Measurements from ENCODE around the gene ACAT1.
A peak's percentile ranks its signal among the peaks of the same experiment; 100 is the strongest.
"Not testable (repeated sequence)": the region's sequence is repeated elsewhere in the genome, so short reads cannot be mapped to it uniquely, and the experiment has no call there.

ACAT1 gene

DNA sequence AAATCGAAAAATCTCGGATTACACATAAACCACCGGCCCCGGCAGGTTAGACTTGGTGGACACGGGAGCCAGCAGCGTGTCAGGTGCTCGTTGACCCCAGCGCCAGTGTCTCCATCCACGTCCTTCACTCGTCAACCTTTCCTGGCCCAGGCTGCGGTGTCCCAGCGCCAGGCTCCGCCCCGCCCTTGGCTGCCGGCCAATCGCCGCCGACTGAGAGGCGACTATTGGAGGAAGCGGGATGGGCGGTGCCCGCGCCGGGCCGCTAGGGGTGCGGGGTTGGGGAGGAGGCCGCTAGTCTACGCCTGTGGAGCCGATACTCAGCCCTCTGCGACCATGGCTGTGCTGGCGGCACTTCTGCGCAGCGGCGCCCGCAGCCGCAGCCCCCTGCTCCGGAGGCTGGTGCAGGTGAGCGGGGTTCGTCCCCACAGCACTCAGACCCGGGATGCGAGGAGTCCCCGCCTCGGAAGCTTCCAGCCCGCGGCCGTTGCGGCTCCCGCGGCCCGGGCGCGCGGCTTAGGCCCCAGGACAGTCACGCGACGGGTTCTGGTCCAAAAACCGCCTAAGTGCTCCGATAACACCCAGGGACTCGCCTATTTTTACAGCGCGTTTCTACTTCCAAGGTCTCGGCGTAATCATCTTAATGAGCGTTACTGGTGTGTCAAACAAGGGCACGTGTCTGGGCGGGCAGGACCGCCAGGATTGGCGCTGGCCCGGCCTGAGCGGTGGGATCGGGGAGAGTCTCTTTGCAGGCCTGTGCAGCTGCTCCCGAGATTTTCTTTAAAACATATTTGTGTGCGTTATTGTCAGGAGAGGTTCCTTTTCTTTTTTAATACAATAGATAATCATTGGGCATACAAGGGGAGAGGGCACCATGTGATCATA lies at the start of gene ACAT1:
Gene ACAT1 (plus strand): TSS at position 294 of the 882 bp plus-strand sequence. CDS start 40 bp downstream, at position 334.
- peak; percentile 98 for DNase-seq

DNA sequence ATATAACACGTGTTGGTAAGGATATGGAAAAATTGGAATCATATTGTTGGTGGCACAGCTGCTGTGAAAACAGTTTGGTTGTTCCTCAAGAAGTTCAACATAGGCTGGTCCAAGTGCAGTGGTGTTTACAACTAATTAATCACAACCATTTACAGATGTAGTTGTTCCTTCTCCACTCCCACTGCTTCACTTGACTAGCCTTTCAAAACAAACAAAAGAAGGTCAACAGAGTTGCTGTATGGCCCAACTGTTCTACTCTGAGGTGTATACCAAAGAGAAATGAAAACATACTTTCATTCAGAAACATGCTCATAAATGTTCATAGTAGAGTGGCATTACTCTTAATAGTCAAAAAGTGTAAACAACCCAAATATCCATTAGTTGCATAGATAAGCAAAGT lies 36.6 kb upstream of the ACAT1 start:
- DNase-seq = no peak

DNA sequence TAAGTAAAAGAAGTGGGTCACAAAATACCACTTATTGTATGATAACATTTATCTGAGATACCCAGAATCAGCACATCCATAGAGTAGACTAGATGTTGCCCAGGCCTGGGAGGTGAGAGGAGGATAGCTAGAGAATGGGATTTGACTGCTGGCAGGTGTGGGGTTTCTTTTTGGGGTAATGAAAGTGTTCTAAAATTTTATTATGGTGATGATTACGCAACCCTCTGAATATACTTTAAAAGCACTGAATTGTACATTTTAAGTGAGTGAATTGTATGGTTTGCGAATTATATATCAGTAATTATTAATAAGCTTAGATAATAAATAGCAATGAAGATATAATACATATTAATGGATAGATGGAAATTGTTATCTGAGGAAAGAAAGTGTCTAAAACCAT lies 35.7 kb upstream of the ACAT1 start:
- DNase-seq = no peak

DNA sequence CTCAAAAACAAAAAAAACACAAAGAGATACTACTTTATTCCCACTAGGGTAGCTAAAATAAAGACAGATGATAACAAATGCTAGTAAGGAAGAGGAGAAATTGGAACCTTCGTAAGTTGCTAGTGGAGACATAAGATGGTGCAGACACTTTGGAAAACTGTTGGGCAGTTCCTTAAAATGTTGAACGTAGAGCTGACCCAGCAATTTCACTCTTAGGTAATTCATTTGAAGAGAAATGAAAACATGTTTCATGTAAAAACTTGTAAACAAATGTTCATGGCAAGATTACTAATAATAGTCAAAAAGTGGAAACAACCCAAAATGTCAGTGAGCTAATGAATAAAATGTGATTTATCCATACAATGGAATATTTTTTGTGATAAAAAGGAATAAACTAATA lies 29.2 kb upstream of the ACAT1 start:
- no peak for DNase-seq

DNA sequence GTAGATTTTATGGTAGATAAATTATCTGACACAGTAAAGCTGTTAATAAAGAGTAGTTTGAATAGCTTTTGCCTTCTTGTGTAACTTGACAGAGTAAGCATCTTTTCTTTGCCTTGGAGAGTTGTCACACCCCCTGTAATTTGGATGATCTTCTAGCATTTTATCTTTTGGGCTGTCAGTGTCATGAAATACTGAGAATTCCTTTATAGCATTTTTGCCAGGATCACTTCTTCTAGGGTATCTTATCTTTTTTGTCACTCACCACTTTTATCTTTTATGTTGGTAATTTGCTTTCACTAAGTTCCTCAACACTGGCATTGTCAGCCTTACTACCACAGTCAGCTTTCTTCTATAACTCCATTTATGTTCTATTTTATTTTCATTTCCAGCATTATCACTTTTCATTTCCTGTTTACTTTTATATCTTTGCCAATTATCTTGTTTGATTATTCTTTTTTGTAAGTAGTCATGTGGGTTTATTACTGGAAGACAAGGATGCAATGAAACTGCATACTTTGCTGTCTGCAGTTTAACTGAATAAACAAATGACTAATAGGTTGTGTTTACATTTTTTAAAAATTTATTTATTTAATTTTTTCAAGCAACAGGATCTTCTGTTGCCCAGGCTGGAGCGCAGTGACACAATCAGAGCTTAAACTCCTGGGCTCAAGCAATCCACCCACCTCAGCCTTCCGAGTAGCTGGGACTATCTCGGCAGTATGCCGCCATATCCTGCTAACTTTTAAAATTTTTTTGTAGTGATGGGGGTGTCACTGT lies 28.1 kb upstream of the ACAT1 start:
- no peak for DNase-seq

DNA sequence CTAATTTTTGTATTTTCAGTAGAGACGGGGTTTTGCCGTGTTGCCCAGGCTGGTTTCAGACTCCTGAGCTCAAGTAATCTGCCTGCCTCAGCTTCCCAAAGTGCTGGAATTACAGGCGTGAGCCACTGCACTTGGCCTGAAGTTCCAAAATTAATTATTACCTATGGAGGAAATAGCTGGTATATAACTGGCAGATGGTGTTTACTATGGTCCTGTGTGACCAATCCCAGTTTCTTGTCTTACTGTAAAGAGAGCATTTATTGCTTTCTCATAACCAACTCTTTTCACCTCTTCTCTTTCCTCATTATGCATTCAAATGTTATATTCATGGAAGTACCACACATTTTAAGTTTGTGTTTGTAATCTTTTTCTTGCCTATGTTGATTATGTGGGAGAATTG lies 24.2 kb upstream of the ACAT1 start:
- DNase-seq = no peak

DNA sequence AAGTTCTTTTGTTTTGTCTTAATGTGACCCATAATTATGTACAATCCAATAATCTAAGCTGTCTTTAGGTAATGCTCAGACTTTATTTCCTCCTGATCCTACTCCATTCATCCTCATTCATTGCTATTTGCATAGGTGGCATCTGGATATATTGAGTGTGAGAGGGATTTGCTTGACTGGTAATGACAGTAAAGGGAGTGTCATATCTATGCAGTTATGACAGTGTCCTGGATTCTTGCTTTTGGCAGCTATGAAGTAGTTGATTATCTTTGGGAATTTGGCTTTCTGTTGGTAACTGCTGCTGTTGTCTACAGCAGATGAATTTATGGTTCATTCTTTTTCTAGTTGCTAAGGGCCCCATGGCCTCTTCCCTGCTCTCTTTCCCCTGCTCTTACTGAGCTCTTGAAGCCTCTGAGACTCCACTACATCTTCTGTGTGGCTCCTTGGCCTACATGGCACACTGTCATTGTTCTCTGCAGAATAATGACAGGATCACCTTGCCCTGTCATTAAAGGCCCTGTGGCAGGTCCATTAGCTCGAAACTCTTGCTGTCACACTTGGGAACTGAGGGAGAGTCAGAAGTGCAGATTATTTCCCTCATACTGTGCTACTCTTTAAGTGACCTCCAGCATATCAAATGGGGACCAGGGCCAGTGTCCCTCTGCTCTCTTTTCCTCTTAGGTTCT lies 20.1 kb upstream of the ACAT1 start:
- DNase-seq = no peak

DNA sequence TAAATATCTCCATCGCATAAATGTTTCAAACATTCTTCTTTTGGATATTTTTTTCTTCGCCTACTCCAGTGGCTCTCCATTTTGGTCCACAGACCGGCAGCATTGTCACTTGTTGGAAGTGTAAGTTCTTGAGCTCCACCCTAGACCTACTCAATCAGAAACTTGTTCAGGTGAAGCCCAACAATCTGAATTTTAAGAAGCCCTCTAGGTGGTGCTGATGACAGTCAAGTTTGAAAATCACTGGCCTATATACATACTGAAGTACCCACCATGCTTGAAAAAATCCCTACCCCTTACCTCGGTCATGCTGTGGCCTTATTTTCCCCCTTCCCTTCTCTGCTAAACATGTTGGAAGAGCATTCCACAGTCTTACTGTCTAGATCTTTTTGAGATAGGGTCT lies 10.2 kb upstream of the ACAT1 start:
- no peak for DNase-seq

DNA sequence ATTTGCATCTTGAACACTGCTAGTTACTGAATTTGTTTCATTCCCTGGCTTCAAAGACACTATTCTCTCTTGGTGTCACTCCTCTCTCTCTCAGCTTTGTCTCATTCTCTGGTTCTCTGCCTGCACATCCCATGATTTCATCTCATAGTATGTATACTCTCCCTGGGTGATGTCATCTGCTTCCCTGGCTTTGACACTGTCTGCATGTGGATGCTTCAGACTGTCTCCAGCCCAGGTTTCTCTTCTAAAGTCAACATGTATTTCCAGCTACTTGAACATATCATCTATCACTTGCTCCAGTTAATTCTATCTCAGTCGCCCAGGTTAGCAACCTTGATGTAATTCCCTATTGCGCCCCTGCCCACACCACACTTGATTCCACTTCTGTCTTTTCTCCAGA lies 9.3 kb upstream of the ACAT1 start:
- no peak for DNase-seq

DNA sequence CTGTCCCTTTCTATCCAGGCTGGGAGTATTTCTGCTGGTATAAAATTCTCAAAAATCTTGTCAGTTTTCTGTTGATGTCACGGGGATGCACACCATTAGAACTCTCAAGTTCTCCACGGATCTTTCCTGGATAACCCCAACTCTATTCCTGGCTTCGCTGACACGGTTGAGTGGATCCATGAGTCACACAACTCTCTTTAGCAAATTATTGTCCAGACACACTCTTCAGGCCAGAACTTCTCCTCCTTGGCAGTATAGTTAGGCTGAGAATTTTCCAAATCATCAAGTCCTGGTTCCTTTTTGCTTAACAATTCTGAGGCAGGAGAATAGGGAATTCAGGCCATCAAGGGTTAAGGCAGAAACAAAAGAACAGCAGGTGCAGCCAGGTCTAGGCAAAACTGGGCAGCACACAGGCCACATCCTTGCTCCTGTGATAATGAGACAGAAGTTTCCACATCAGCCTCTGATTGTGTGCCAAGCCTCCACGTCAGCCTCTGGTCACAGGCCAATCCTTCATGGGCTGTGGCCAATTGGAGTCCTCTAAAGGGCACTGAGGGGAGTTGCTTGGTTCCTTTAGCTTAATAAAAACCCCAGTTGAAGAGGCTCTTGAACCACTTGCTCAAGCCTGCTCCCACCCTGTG lies 5.7 kb upstream of the ACAT1 start:
- DNase-seq = no peak

DNA sequence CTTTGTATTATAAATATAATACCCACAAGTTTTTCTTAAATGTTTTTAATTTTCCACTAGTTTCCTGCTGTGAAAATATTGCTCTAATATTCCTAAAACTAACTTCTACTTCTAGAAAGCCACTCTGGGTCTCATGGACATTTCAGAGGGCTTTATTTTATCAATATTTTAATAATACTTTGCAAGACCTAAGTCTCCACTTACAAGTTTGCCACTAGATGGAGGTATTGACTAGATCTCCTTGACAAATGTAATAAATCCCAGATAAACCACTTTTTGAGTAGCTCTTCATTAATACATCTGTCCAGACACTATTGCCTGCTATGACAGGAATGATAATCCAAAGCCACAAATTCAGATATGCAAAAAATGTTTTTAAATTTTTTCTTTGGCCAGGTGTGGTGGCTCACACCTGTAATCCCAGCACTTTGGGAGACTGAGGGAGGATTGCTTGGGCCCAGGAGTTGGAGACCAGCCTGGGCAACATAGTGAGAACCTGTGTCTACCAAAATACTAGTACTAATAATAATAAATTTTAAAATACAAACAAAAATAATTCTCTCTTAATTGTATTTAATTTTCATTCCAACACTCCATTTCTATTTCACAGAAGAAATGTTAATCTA lies 3.5 kb upstream of the ACAT1 start:
- DNase-seq = no peak

DNA sequence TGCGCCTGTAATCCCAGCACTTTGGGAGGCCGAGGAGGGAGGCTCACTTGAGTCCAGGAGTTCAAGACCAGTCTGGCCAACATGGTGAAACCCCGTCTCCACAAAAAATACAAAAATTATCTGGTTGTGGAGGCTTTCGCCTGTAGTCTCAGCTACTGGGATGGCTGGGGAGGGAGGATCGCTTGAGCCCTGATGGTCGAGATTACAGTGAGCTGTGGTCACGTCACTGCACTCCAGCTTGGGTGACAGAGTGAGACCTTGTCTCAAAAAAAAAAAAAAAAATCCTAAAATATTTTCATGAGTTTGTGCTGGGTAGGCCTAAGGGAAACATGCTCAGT lies 462 bp upstream of the ACAT1 start:
- not testable (repeated sequence) for DNase-seq

DNA sequence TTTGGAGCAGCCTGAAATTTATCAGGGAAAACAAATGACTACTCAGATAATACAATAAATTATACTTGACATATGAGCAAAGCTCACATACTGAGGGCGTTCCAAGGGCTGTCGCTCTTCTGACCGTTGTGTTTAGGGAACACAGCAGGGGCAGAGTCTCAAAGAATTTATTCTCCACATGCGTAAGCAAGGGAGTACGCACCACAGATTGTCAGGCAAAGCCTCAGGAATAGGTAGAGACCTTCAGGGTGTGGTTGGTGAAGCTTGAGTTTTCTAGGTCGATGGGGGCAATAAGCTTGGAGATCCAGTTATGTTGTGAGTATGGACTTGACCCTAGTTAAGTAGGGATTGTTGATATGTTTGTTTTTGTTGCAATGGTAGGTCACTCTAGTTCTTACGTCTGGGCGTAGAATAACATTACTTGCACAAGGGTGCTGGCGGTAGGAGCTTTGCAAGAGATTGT lies 830 bp downstream of the ACAT1 start:
- DNase-seq = no peak

DNA sequence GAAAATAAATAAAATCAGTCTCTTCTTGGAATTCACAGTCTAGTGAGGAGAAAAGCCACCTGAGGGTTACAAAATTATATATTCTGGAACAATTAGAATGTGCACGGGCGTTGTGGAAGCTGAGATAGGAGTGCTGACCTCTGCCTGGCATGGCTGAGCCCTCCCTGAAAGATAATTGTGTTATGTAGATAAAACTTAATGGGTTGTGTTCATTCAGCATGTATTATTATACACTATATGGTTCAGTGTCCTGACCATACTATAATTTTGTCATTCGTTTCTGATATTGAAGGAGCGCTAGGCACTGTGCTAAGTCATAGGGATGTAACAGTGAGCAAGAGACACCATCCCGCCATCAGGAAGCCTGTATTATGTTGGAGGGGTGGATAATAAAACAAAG lies 3.7 kb downstream of the ACAT1 start:
- DNase-seq = no peak

DNA sequence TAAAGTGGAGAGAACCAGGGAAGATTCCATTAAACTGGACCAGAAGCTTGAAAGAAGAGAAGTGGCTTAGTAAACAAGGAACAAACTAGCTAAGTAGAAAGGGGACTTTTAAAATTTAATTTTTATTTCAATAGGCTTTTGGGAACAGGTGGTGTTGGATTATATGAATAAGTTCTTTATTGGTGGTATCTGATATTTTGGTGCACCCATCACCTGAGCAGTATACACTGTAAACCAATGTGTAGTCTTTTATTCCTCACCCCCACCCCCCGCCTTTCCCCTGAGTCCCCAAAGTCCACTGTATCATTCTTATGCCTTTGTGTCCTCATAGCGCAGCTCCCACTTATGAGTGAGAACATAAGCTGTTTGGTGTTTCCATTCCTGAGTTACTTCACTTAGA lies 7.4 kb downstream of the ACAT1 start:
- no peak for DNase-seq

DNA sequence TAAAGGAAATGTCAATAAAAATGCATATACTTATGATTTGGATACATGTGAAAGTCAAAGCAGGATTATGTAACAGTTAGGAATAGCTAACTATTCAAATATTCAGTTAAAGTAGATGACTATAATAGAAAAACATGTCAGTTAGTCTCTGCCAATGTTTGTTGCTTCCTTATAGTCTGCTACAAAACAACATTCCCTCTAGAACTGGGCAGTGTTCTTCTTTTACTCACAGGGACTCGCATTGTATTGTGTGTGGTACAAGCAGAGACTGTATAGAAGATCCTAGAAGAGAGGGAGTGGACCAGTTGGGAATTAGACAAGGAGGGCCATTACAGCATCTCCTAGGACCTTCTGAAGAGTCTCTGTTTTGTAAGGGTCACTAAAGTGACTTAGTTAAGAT lies 10.6 kb downstream of the ACAT1 start:
- no peak for DNase-seq

DNA sequence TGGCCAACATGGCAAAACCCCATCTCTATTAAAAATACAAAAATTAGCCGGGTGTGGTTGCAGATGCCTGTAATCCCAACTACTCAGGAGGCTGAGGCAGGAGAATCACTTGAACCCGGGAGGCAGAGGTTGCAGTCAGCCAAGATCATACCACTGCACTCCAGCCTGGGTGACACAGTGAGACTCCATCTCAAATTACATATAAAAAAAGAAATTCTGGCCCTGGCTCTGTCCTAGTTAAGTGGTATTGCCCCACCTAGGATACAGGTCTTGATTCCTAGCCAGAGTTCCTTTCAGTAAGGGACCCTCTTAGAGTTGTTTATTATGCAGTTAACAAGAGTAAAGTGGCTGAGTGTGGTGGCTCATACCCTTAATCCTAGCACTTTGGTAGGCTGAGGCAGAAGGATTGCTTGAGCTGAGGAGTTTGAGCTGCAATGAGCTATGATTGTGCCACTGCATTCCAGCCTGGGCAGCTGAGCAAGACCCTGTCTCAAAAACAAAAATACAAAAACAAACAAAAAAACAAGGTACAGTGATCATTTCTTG lies 11.7 kb downstream of the ACAT1 start:
- DNase-seq = not testable (repeated sequence)

DNA sequence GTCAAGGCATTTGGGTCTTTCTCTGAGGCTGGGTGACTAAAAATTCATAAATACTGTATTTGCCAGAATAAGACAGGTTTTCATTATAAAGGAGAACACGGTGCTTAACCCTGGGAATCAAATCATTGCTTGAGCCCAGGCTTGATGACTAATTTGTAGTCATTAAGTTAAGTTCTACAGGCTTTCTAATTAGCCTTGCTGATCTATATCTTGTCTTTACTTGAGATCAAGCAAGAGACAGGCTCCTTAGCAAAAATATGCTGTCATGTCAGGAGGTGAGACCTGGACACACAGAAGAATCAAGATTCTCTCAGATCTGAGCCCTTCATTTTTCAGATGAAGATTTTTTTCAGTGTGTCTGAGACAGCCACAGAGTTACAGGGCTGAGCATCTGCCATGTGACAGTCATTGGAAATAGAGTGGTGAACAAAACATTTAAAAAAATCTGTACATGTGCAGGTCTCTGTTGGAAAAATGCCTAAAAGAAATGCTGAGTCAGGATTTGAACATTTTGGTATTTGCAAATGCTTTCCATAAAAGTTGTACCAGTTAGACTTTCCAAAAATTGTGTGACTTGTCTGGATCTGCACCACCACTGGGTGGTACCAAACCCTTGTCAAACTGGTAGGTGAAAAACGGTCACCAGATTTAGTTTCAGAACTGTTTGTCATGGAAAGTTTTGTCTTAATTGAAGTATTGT lies 14.6 kb downstream of the ACAT1 start:
- peak; percentile 15 for DNase-seq

DNA sequence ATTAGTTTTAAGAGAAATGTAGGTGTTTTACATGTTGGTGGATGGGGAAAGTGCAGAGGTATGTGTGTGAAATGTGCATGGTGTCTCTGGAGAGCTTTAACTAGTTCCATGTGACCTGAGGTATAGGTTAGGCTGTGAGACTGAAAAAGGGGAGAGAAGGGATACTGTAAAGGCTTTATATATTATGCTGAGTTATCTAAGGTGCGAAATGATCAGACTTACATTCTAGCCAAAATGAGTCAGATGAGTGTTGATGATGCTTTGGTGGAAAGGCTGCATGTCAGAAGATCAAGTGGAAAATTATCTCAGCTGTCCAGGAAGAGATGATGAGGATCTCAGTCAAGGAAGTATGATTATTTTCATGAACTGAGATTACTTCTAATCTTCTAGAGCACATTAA lies 15.8 kb downstream of the ACAT1 start:
- no peak for DNase-seq

DNA sequence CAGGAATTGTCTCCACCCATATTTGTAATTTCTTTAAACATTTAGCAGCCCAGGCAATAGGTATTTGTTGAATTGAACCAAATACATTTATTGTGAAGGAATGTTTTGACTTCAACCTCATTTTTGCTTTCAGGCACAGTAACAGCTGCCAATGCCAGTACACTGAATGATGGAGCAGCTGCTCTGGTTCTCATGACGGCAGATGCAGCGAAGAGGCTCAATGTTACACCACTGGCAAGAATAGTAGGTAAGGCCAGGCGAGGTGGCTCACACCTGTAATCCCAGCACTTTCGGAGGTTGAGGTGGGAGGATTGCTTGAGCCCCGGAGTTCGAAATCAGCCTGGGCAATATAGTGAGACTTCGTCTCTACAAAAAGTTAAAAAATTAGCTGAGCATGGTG lies 20.9 kb downstream of the ACAT1 start:
- DNase-seq = no peak

DNA sequence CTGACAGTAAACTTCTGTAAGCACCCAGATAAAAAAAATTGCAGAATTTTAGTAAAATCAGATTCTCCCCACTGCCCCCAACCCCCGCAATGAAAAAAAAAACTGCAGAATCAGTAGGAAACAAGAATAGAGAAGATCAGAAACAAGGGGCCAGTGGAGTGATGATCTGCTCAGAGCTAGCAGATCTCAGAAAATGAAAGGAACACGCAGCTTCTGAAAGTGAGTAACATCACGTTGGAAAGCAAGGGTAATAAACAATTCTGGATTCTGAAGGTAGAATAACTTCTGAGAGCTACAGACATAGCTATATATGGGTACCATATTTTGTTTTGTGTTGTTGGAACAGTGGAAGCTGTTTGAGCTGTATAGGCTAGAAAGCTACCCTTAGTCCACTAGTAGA lies 23.2 kb downstream of the ACAT1 start:
- DNase-seq = no peak

DNA sequence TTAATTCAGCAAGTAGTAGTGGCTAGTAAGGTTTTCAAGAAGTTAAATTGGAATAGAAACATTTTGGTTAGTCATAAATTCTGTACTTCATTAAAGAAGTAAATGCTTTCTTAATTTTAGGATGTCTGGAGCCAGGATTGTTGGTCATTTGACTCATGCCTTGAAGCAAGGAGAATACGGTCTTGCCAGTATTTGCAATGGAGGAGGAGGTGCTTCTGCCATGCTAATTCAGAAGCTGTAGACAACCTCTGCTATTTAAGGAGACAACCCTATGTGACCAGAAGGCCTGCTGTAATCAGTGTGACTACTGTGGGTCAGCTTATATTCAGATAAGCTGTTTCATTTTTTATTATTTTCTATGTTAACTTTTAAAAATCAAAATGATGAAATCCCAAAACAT lies 25.8 kb downstream of the ACAT1 start:
- DNase-seq = no peak
